Mucosa of rectum (tissue), 2 donors: ENCODE measurements around the gene NADK2.
"Not testable (repeated sequence)": the region's sequence is repeated elsewhere in the genome, so short reads cannot be mapped to it uniquely, and the experiment has no call there.

Source experiments
- H3K27ac ChIP-seq, 2 donors: one replicate each; pipeline ENCODE4 v1.7.0; 2013; ENCODE audit warnings: inconsistent platforms in 2 of 2, low read depth in 2 of 2, low read length in 2 of 2
- H3K27me3 ChIP-seq, 2 donors: one replicate each; pipeline ENCODE4 v1.7.0; 2013; ENCODE audit warnings: low read length in 2 of 2; ENCODE audit not compliant: control insufficient read depth in 2 of 2, insufficient read depth in 2 of 2
- H3K36me3 ChIP-seq, 2 donors: one replicate each; pipeline ENCODE4 v1.7.0; 2013; ENCODE audit warnings: low read length in 2 of 2; ENCODE audit not compliant: control insufficient read depth in 2 of 2, insufficient read depth in 2 of 2
- H3K4me1 ChIP-seq, 2 donors: one replicate each; pipeline ENCODE4 v1.7.0; 2013; ENCODE audit warnings: low read length in 2 of 2, mild to moderate bottlenecking in 1 of 2; ENCODE audit not compliant: control insufficient read depth in 2 of 2, insufficient read depth in 2 of 2
- H3K4me3 ChIP-seq, 2 donors: one replicate each; pipeline ENCODE4 v1.7.0; 2013; ENCODE audit warnings: low read length in 2 of 2
- H3K9ac ChIP-seq, 2 donors: one replicate each; pipeline ENCODE4 v1.7.0; 2013; ENCODE audit warnings: low read length in 2 of 2, low read depth in 1 of 2, mild to moderate bottlenecking in 1 of 2
- H3K9me3 ChIP-seq, 2 donors: one replicate each; pipeline ENCODE4 v1.7.0; 2013; ENCODE audit warnings: low read length in 2 of 2; ENCODE audit not compliant: control insufficient read depth in 2 of 2
- donor health status: healthy.
- donor health status: Normal muscosa, but diverticular disease.

The NADK2 gene

GRCh38 chr5:36209664-36210063, 32.1 kb downstream of the NADK2 start:
- H3K36me3 ChIP-seq: peaks cover 7 to 15% of the 10 kb centered on the region in 2 donors
- H3K27me3 ChIP-seq: no peaks in the 10 kb centered on the region

DNA sequence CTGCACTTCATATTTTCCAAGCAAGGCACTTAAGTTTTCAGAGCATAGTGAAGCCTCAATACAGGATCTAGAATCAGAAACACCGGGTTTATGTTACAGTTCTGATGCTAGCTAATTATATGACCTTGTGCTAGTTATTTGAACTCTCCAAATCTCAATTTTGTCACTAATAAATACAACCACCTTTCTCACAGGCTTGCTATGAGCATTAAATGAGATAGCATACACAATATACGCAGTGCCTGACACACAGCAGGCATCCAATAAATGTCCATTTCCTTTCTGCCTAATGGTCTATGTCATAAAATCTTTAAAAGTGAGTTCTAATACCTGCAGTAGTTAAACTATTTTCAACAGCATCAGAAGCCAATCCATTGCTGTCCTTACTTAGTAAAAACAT, 32.9 kb downstream of the NADK2 start:
- no peak overlapping the region for H3K9ac ChIP-seq
- H3K4me1 ChIP-seq: no peaks in the 10 kb centered on the region
- H3K27ac ChIP-seq: no peak overlapping the region
- H3K4me3 ChIP-seq: no peak overlapping the region
- peaks cover 6 to 12% of the 10 kb centered on the region in 2 donors for H3K36me3 ChIP-seq
- H3K9me3 ChIP-seq: no peaks in the 10 kb centered on the region
- no peaks in the 10 kb centered on the region for H3K27me3 ChIP-seq

More at GRCh38 chr5:36209664-36210063, 32.1 kb downstream of the NADK2 start:
- Histone ChIP-seq H3K9ac (no peak overlapping the region), H3K9me3 (no peaks in the 10 kb centered on the region), H3K4me1 (no peaks in the 10 kb centered on the region), H3K4me3 (no peak overlapping the region), H3K27ac (no peak overlapping the region)

- no peak overlapping the region for H3K4me3 ChIP-seq
- no peaks in the 10 kb centered on the region for H3K9me3 ChIP-seq
- H3K27ac ChIP-seq: no peak overlapping the region
- no peak overlapping the region for H3K9ac ChIP-seq
- peaks cover 4 to 9% of the 10 kb centered on the region in 2 donors for H3K36me3 ChIP-seq
- no peaks in the 10 kb centered on the region for H3K27me3 ChIP-seq
- no peaks in the 10 kb centered on the region for H3K4me1 ChIP-seq
These were observed 34.8 kb downstream of the NADK2 start for GRCh38 chr5:36206913-36207312.

- Histone ChIP-seq H3K4me3 (no peak overlapping the region), H3K27me3 (no peaks in the 10 kb centered on the region), H3K9me3 (no peaks in the 10 kb centered on the region), H3K27ac (no peak overlapping the region), H3K36me3 (peaks cover 13 to 14% of the 10 kb centered on the region in 2 donors), H3K4me1 (no peaks in the 10 kb centered on the region), H3K9ac (no peak overlapping the region)
These were observed 36.4 kb downstream of the NADK2 start for GRCh38 chr5:36205329-36205728.

DNA sequence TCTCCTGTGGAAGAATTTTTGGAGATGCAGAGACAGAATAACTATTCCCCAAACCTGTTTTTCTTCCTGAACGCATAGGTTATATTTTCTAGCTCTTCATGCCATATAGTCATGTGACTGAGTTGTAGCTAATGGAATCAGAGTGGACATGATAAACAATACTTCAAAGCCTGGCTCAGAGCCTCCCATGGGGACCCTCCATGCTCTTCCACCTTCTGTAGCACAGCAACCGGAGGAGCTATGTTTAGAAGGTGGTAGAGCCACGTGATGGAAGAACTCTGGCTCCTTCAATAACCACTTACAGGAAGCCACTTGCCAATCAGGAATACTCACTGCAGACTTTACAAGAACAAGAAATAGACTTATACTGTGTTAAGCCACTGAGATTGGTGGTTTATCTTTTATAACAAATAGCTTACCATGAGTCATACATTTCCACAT, 39.2 kb downstream of the NADK2 start:
- Histone ChIP-seq H3K36me3 (peaks cover 13 to 17% of the 10 kb centered on the region in 2 donors), H3K27me3 (no peaks in the 10 kb centered on the region), H3K9me3 (no peaks in the 10 kb centered on the region), H3K4me3 (no peak overlapping the region), H3K9ac (no peak overlapping the region), H3K4me1 (no peaks in the 10 kb centered on the region), H3K27ac (no peak overlapping the region)

GRCh38 chr5:36200513-36200912, 41.2 kb downstream of the NADK2 start:
- Histone ChIP-seq H3K9me3 (no peaks in the 10 kb centered on the region), H3K27me3 (no peaks in the 10 kb centered on the region), H3K4me1 (no peaks in the 10 kb centered on the region), H3K4me3 (no peak overlapping the region), H3K9ac (no peak overlapping the region), H3K36me3 (peaks cover 20 to 22% of the 10 kb centered on the region in 2 donors), H3K27ac (no peak overlapping the region)

DNA sequence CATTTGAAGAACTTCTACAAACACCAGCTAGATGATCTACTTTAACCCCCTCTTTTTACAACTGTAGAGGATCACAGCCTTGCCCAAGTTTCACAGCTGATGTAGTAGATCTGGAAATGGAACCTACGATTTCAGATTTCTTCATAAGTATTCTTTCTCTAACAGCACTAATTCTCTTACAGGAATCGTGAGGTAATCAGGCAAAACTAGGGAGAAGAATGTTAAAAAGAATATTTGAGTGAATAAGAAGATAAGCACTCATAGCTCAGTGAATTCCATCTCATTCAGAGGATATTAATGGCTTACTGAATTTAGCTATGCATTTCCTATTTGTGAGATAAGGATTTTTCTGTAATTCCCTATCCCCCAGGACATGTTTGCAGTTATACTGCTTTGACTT, 42.1 kb downstream of the NADK2 start:
- H3K9ac ChIP-seq: no peak overlapping the region
- H3K4me3 ChIP-seq: no peak overlapping the region
- no peak overlapping the region for H3K27ac ChIP-seq
- H3K27me3 ChIP-seq: no peaks in the 10 kb centered on the region
- H3K36me3 ChIP-seq: peaks cover 22 to 26% of the 10 kb centered on the region in 2 donors
- no peaks in the 10 kb centered on the region for H3K9me3 ChIP-seq
- H3K4me1 ChIP-seq: no peaks in the 10 kb centered on the region

DNA sequence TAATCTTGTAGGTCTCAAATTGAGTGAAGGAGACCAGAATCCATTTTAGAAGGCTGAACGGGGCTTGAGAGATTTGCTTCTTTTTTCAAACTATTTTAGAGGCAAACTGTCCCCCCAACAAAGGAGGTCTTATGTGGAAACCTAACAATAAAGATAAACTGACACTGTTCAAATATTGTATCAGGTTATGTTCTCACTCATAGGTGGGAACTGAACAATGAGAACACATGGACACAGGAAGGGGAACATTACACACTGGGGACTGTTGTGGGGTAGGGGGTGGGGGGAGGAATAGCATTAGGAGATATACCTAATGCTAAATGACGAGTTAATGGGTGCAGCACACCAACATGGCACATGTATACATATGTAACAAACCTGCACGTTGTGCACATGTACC, 42.9 kb downstream of the NADK2 start:
- not testable (repeated sequence) for H3K4me3 ChIP-seq
- peaks cover 22 to 26% of the 10 kb centered on the region in 2 donors for H3K36me3 ChIP-seq

GRCh38 chr5:36198281-36198680, 43.4 kb downstream of the NADK2 start:
- no peak overlapping the region for H3K4me3 ChIP-seq
- no peak overlapping the region for H3K27ac ChIP-seq
- no peaks in the 10 kb centered on the region for H3K27me3 ChIP-seq
- no peaks in the 10 kb centered on the region for H3K9me3 ChIP-seq
- H3K9ac ChIP-seq: no peak overlapping the region
- H3K36me3 ChIP-seq: peaks cover 22 to 26% of the 10 kb centered on the region in 2 donors
- H3K4me1 ChIP-seq: no peaks in the 10 kb centered on the region

More for the DNA sequence above, 42.9 kb downstream of the NADK2 start:
- not testable (repeated sequence) for H3K27me3 ChIP-seq, H3K9ac ChIP-seq, H3K4me1 ChIP-seq, H3K9me3 ChIP-seq, H3K27ac ChIP-seq

- Histone ChIP-seq H3K27ac (no peak overlapping the region), H3K4me3 (no peak overlapping the region), H3K9ac (no peak overlapping the region), H3K27me3 (no peaks in the 10 kb centered on the region), H3K36me3 (peaks cover 12 to 13% of the 10 kb centered on the region in 2 donors), H3K9me3 (no peaks in the 10 kb centered on the region), H3K4me1 (no peaks in the 10 kb centered on the region)
These were observed 48.0 kb downstream of the NADK2 start for GRCh38 chr5:36193746-36194145.

- not testable (repeated sequence) for H3K9me3 ChIP-seq, H3K4me3 ChIP-seq, H3K4me1 ChIP-seq, H3K27ac ChIP-seq, H3K27me3 ChIP-seq, H3K9ac ChIP-seq
- H3K36me3 ChIP-seq: peaks cover 7 to 11% of the 10 kb centered on the region in 2 donors
These were observed 57.3 kb downstream of the NADK2 start for GRCh38 chr5:36184408-36184807.
